Medulla oblongata (tissue), 1 donor: ENCODE measurements around the gene TRIP10.
"Not testable (repeated sequence)": the region's sequence is repeated elsewhere in the genome, so short reads cannot be mapped to it uniquely, and the experiment has no call there.

ENCODE experiments used
- DNase-seq: peaks from one replicate; pipeline ENCODE4 v3.0.0-alpha.2; 2015; ENCODE audit errors: extremely low spot score

Gene TRIP10

GRCh38 chr19:6797646-6798045, 58.2 kb downstream of the TRIP10 start:
- no peak for DNase-seq

- not testable (repeated sequence) for DNase-seq
Measured at GRCh38 chr19:6800160-6800790, 60.8 kb downstream of the TRIP10 start.

GRCh38 chr19:6800991-6801484, 61.6 kb downstream of the TRIP10 start:
- no peak for DNase-seq
